ENCODE data around the gene CYTH3.

CYTH3 gene

DNA sequence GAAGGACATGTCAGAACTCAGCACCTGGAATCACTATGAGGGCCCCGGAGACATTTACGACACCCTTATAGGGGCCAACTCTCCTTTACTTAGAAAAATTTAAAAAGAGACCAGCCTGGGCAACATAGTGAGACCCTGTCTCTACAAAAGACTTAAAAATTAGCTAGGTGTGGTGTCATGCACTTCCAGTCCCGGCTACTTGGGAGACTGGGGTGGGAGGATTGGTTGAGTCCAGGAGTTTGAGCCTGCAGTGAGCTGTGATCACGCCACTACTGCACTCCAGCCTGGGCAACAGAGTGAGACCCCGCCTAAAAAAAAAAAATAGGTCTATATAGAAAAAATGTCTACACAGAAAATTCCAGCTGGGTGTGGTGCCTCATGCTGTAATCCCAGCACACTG lies 7.5 kb upstream of the CYTH3 start:
- no peak for DNase-seq

- DNase-seq, result no peak
Measured at GRCh38 chr7:6279341-6279740, 6.9 kb upstream of the CYTH3 start.

DNA sequence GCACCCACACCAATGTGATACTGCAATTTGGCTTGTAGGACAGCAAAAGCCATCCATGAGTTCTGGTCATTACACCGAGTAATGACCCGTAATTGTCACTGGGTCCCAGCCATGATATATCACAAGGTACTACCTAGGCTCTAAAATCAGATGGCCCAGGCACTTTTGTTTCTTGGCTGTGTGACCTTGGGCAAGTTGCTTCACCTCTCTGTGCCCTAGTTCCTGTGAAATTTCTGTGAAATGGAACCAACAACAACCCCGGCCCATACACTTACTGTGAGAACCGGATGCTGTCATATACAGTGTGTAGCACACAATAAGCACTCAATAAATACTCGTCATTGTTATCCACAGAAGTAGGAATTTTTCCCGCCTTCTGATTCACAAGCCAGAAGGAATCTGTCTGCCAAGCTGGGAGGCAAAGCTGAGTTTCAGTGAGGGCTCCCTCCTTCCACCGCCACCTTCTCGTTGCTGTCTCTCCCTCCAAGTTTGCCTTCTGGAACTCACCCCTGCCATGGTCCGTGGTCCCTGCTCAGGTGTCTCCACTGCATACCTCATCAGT lies 6.4 kb upstream of the CYTH3 start:
- no peak for DNase-seq

GRCh38 chr7:6277476-6277875 lies 5.1 kb upstream of the CYTH3 start:
- DNase-seq, result no peak

GRCh38 chr7:6276911-6277408 lies 4.5 kb upstream of the CYTH3 start:
- no peak for DNase-seq

- no peak for DNase-seq
Measured at GRCh38 chr7:6274743-6275142, 2.3 kb upstream of the CYTH3 start.

DNA sequence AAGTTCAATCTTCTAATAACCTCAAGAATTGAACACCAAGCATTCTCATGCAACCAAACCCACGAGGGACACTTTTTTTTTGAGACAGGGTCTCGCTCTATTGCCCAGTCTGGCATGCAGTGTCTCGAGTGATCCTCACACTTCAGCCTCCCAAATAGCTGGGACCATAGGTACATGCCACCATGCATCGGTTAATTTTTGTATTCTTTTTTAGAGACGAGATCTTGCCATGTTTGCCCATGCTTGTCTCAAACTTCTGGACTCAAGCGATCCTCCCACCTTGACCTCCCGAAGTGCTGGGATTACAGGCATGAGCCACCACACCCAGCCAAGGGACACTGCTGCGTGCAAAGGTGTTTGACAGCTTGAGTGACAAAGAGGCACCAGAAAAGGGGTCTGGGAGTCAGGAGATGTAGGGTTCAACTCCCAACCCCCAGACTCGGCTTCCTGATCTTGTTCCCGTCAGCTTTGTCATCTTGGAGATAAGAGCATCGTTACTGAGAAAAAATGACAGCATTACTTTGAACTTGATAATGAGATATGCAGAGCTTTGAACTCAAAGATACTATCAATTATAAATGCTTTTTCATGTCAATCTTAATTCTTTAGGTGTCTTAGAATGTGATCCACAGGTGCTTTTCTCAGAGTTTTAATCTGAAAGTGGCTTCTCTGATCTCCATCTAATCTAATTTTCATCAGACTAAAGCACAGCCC lies 1.6 kb upstream of the CYTH3 start:
- peak; percentile 43 for DNase-seq

- DNase-seq, result peak; percentile 48
Measured at GRCh38 chr7:6273380-6273837, 985 bp upstream of the CYTH3 start.

DNA sequence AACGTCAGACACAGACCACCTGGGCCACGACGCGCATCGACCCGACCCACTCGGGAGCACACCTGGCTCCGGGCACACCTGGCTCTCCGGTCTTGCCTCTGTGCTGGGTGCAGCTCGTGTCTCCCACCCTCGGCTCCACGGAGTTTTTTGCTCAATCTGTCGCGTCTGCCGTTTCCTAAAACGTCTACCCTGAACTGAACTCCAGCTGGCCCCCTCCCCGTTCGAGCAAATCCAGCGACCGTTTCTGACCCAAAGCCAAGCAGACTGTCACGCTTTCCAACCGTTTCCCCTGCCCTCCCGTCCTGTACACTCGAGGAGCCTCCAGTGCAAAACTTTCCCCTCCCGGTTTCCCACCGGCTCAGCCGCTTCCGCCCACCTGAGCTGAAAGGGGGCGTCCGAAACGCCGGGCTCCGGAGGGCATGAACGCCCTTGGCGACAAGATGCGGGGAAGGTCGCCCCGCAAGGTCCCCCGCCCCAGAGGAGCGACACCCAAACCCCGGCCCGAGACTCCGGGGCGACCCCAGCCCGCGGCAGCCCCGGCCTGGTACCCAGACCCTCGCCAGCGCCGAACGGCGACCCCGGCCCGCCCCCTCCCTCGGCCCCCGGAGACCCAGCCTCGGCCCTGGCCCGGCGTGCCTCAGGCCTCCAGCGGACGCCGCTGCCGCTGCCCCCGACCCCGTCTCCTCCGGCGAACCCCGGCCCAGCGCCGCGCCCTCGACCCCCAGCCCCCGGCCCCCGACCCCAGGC lies 557 bp downstream of the CYTH3 start:
- peak; percentile 57 for DNase-seq

- DNase-seq, result peak; percentile 54
Measured at GRCh38 chr7:6271060-6271658, 1.3 kb downstream of the CYTH3 start.

- no peak for DNase-seq
Measured at GRCh38 chr7:6269527-6269926, 2.9 kb downstream of the CYTH3 start.

DNA sequence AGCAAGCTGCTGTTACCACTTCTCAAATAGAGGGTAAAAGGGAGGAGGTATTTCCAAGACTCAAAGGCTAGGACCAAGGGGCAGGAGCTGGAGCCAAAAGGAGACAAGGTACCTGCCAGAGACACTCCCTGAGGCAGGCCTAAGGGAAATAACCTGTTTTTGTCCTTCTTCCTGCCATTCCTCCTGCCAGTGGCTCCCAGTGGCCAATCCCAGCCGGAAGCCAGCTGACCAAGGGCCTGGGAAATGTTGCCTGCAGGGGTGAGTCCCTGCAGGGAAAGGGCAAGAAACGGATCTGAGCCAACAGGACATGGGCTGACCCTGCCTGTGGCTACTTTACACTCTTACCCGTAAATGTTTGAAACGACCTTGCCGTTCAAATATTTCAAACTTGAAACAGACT lies 3.5 kb downstream of the CYTH3 start:
- peak; percentile 22 for DNase-seq

DNA sequence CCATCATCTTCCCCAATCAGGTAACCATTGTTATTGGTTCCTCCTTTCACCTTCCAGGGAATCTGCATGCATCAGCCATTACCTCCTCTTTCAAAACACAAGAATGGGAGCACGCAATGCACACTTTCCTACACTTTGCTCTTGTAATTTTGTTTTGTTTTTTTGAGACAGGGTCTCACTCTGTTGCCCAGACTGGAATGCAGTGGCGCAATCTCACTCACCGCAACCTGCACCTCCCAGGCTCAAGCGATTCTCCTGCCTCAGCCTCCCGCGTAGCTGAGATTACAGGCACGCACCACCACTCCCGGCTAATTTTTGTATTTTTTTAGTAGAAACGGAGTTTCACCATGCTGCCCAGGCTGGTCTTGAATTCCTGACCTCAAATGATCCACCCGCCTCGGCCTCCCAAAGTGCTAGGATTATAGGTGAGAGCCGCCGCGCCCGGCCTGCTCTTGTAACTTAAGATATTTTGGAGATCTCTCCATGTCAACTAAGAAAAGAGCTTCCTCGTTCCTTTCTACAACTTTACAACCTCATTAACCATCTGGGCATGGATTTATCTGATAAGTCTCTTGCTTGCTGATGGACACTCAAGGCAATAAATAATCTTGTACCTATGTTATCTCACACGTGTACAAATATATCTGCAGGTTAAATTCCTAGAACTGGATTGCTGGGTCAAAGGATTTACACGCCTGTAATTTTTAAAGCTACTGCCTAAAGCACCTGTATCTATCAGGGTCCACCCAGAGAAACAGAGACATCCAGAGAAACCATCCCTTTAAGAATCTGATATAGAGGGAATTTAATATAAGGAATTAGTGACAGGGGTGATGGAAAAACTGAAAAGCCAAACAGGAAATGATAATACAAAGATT lies 4.2 kb downstream of the CYTH3 start:
- peak; percentile 7 for DNase-seq

DNA sequence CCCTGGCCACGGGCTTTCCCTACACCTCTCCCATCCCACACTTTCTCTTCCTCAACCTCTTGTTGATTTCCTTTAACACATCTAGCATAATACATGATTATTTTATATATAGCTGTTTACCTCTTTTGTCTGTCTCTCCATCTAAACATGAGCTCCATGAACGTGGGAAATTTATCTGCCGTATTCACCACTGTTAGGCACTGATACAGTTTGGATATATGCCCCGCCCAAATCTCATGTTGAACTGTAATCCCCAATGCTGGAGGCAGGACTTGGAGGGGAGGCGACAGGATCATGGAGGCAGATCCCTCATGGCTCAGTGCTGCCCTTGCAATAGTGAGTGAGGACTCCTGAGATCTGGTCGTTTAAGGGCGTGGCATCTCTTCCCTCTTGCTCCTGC lies 5.7 kb downstream of the CYTH3 start:
- peak; percentile 18 for DNase-seq

- no peak for DNase-seq
Measured at GRCh38 chr7:6262221-6262620, 10.2 kb downstream of the CYTH3 start.

DNA sequence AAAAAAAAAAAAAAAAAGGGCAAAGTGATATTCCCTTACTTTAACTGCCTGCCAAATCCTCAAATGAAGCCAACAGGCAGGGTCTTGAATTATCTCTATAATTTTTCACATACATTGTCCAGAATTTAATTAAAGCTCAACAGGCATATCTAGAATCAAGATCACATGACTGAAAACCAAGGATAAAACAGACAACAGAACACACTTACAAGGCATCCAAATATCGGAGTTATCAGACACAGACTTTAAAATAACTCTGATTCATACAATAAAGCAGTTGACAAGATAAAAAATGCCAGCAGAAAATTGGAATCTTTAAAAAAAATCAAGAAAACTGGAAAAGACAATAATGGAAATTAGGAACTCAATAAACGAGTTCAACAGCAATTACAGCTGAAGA lies 10.7 kb downstream of the CYTH3 start:
- no peak for DNase-seq

- no peak for DNase-seq
Measured at GRCh38 chr7:6260291-6261187, 11.9 kb downstream of the CYTH3 start.

GRCh38 chr7:6259257-6259656 lies 13.2 kb downstream of the CYTH3 start:
- no peak for DNase-seq

- no peak for DNase-seq
Measured at GRCh38 chr7:6258440-6259182, 13.8 kb downstream of the CYTH3 start.

- no peak for DNase-seq
Measured at GRCh38 chr7:6257675-6258074, 14.7 kb downstream of the CYTH3 start.
